Right cardiac atrium (tissue), 5 donors: ENCODE data around the gene CALCOCO1. TPM values are rescaled to one million over a fixed set of nuclear protein-coding genes. Genes with fewer than 3 reads are reported as not detected.
"Not testable (repeated sequence)": the region's sequence is repeated elsewhere in the genome, so short reads cannot be mapped to it uniquely, and the experiment has no call there.

Experiments used
- ATAC-seq, 2 donors: fragments of 200-7000 bp; cut with Tn5 transposase; one replicate each; pipeline versions ENCODE4 v1.8.0 to v1.9.1; 2020; ENCODE audit warnings: moderate library complexity in 2 of 2, mild to moderate bottlenecking in 1 of 2
- DNase-seq, 3 donors: peaks; one replicate each; pipeline ENCODE4 v3.0.0-alpha.2; 2020
- H3K27ac ChIP-seq: one replicate; pipeline ENCODE4 v1.5.1; 2013; ENCODE audit warnings: mild to moderate bottlenecking, low read length, control low read depth, moderate library complexity
- H3K27me3 ChIP-seq: one replicate; pipeline ENCODE4 v1.6.1; 2013; ENCODE audit not compliant: control insufficient read depth, insufficient read depth
- H3K4me1 ChIP-seq: one replicate; pipeline ENCODE4 v1.6.1; 2013; ENCODE audit warnings: low read length; ENCODE audit not compliant: control insufficient read depth, insufficient read depth
- H3K4me3 ChIP-seq: one replicate; pipeline ENCODE4 v1.5.1; 2013; ENCODE audit warnings: low read length, control low read depth
- H3K9me3 ChIP-seq: one replicate; pipeline ENCODE4 v1.6.1; 2013; ENCODE audit warnings: low read length; ENCODE audit not compliant: control insufficient read depth
- WGBS: extraction: QIAGEN DNeasy Blood & Tissue Kit; methylation state at CpG from one replicate; pipeline ENCODE4 v1.1.7; 2013; 5-methylcytosine and 5-hydroxymethylcytosine counted together
- intact Hi-C, 4 donors: fragments of 100-400 bp; cut with DNase I; formaldehyde crosslinking; loops; one replicate each; pipeline versions ENCODE4 v1.11.0 to v1.14.0; 2022 to 2023
- polyA plus RNA-seq: library from polyadenylated mRNA; stranded (reverse); fragments of 200-250 nt; gene quantifications from one replicate; pipeline ENCODE4 v1.2.3, GENCODE V29; 2013
- total RNA-seq, 4 donors: library from RNA; stranded (reverse); fragmentation: NEBNext Ultra II Directional; extraction: Animal tissue kit (Norgen Biotek cat#: 25700); gene quantifications; one replicate each; pipeline ENCODE4 v1.2.1, GENCODE V29; 2021
- donor health status: healthy with polysubstance abuse.
- donor health status: DM: no; HTN: yes; CAD: no.
- donor health status: DM: no; HTN: no; CAD: no.
- donor health status: DM: no; HTN: yes; CAD: no; lungs with severe emphysema.
- donor health status: DM: yes; HTN: yes; CAD: no.

The CALCOCO1 gene
- total and polyA plus RNA-seq, 5 donors: 121 to 247 (median 197) TPM

DNA sequence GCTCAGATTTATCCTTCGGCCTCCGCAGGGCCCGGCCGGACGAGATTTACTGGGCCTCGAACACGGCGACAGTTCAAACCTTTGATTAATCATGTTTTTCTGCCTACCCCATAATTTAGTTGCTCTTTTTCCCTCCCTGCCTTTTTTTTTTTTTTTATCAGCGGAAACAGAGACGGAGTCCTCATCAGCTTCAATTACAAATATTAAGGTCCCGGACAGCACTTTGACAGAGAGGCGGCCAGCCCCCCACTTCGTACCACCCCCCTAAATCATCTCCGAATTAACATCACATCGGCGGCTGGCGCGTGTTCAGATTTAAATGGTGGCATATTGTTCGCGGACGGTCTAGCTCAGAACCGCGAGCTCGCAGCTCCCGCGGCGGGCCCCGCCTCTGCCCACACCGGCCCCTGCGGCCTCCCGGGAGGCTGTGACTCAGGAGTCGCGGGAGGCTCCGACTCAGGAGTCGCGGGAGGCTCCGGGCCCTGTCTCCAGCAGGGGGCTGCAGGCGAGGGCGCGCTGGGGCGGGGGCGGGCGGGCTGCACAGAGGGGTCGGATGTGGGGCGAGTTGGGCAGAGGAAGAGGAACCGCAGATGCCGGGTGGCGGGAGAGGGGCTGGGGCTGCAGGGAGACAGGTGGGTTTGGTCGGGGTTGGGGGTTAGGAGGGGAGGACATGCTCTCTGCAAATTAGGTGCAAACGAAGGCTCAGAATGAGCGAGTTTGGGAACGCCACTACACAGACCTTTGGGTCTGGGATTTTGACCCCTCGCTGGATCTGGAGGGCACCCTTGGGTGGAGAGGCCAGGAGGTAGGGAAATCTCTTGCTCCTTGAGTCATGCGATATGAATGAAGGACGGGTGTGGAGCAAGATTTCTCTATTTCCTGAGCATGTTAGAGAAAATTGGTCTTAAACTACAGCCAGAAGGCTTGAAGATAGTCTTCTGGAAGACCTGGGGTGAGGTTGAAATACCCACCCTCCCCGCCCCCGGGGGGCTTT is 31.8 kb downstream of the CALCOCO1 start:
- no peaks in the 10 kb centered on the region for H3K27me3 ChIP-seq
- 5% methylated on average over 57 of the region's 57 CpGs for WGBS
- no peak overlapping the region for H3K27ac ChIP-seq
- peak overlapping the region; percentile 65 for H3K4me3 ChIP-seq
- no peaks in the 10 kb centered on the region for H3K9me3 ChIP-seq
- peaks cover 4% of the 10 kb centered on the region for H3K4me1 ChIP-seq
- DNase-seq (peak; percentile 39 to 75 (median 74)), ATAC-seq (peak; percentile 56 to 76)
- intact Hi-C loops: no loop called here

DNA sequence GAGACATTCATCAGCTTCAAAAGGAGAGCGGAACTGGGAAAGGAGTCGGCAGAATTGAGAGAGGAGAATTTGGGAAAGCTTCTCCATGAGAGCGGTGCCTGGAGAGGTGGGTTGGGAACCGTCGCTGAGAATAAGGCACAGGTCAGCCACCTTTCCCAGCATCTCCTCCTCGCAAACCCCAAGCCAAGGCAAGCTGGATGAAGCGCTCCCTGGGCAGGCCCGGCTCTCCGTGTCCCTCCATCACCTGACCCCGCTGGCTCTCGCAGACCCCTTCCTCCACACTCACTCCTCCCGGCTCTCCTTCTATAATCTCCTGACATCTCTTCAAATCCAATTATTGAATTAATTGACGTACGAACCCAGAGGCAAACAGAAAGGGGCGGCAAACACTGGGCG is 32.5 kb downstream of the CALCOCO1 start:
- Histone ChIP-seq H3K27ac (no peak overlapping the region), H3K4me1 (peaks cover 4% of the 10 kb centered on the region), H3K9me3 (no peaks in the 10 kb centered on the region), H3K4me3 (no peak overlapping the region), H3K27me3 (no peaks in the 10 kb centered on the region)
- DNase-seq: no peak
- ATAC-seq: no peak
- intact Hi-C loops: no loop called here
- 52% methylated on average over 16 of the region's 16 CpGs for WGBS

DNA sequence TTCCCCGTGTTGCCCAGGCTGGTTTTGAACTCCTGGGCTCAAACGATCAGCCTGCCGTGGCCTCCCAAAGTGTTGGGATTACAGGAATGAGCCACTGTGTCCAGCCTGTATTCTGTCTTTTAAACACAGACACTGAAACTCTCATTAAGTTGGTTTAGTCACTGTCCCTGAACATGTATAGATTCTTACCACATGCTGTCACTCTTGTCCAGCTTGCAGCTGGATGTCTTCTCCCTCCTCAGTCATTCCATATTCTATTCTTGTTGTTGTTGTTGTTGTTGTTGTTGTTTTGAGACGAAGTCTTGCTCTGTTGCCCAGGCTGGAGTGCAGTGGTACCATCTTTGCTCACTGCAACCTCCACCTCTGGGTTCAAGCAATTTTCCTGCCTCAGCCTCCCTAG is 39.1 kb downstream of the CALCOCO1 start:
- intact Hi-C loops: no loop called here
- WGBS: 86% methylated on average over 4 of the region's 4 CpGs
- no peak for ATAC-seq

DNA sequence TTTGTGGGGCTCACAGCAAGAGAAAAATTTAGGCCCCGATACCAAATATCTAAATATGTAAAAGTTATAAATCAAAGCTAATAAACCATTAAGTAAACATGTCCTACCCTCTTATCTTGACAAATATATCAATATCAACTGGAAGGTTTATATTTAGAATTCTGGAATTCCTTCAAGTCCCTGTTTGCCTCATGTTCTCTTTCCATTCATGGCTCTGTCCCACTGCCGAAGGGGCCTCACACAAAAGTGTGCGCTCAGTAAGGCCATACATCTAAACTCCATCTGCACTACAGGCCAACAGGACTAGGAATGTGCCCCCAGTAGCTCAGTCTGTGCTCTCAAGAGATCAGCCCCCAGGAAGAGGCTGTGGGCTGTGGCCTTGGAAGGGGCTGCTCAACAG is 40.8 kb downstream of the CALCOCO1 start:
- H3K4me1 ChIP-seq: no peaks in the 10 kb centered on the region
- no peaks in the 10 kb centered on the region for H3K9me3 ChIP-seq
- ATAC-seq: peak in 1 of 2 donors; percentile 22
- no peaks in the 10 kb centered on the region for H3K27me3 ChIP-seq
- 80% methylated on average over 3 of the region's 3 CpGs for WGBS
- no peak overlapping the region for H3K4me3 ChIP-seq
- H3K27ac ChIP-seq: no peak overlapping the region
- intact Hi-C loops: no loop called here
- DNase-seq: no peak

More for the DNA sequence above, 39.1 kb downstream of the CALCOCO1 start:
- H3K27me3 ChIP-seq: no peaks in the 10 kb centered on the region
- H3K4me1 ChIP-seq: no peaks in the 10 kb centered on the region
- no peaks in the 10 kb centered on the region for H3K9me3 ChIP-seq
- DNase-seq: no peak
- no peak overlapping the region for H3K27ac ChIP-seq
- H3K4me3 ChIP-seq: no peak overlapping the region

DNA sequence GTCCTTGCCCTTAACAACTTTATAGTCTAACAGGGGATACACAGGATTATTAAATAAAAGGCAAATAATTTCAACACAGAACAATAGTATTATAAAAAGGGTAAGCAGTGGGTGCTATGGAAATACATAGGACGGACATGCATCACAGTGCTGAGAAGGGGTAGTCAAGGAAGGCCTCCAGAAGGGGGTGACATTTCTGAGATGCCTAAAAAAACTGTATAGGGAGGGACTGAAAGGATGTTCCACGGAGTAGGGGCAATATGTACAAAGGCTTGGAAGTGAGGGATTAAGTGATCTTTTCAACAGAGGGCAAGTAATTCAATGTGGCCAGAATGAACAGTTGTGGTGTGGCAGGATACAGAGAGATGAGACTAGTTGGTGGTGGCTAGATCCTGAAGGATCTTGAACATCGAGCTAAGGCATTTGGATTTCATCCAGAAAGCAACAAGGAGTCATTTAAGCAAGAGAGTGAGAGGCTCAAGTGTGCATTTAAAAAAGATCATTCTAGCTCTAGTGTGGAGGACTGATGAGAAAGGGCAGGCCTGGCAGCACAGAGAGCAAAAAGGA is 42.5 kb downstream of the CALCOCO1 start:
- 77% methylated on average over 3 of the region's 3 CpGs for WGBS
- no peak for DNase-seq
- Histone ChIP-seq H3K27me3 (no peaks in the 10 kb centered on the region), H3K4me1 (no peaks in the 10 kb centered on the region), H3K4me3 (no peak overlapping the region), H3K9me3 (no peaks in the 10 kb centered on the region), H3K27ac (no peak overlapping the region)
- intact Hi-C loops: no loop called here
- ATAC-seq: no peak

DNA sequence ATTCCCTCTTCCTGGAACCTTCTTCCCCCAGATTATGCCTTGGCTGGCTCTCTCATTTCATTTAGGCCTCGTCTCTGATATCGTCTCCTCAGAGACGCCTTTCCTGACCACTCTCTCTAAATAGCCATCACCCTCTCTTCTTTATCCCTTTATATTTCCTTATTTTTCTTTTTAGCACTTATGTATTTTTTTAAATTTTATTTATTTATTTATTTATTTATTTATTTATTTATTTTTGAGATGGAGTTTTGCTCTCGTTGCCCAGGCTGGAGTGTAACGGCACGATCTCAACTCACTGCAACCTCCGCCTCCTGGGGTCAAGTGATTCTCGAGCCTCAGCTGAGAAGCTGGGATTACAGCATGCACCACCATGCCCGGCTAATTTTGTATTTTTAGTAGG is 43.3 kb downstream of the CALCOCO1 start:
- no peaks in the 10 kb centered on the region for H3K4me1 ChIP-seq
- WGBS: 89% methylated on average over 9 of the region's 9 CpGs
- no peak overlapping the region for H3K27ac ChIP-seq
- intact Hi-C loops: no loop called here
- H3K27me3 ChIP-seq: no peaks in the 10 kb centered on the region
- no peaks in the 10 kb centered on the region for H3K9me3 ChIP-seq
- DNase-seq: no peak
- ATAC-seq: no peak
- no peak overlapping the region for H3K4me3 ChIP-seq

DNA sequence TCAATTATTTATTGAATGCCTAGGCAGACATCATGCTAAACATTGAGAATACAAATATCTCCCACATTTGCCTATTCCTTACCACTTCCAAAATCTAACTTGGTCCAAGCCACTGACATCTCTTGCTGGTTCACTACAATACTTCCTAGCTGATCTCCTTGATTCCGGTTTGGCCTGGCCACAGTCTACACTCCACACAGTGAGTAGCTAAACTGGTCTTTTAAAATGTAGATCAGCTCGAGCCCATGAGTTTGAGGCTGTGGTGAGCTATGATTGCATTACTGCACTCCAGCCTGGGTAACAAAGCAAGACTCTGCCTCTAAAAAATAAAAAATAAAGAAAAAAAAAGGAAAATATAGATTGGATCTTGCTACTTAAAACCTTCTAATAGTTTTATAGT is 43.8 kb downstream of the CALCOCO1 start:
- ATAC-seq (no peak), DNase-seq (no peak)
- WGBS: 90% methylated on average over 2 of the region's 2 CpGs
- Histone ChIP-seq H3K4me3 (no peak overlapping the region), H3K27ac (no peak overlapping the region), H3K9me3 (no peaks in the 10 kb centered on the region), H3K4me1 (no peaks in the 10 kb centered on the region), H3K27me3 (no peaks in the 10 kb centered on the region)
- intact Hi-C loops: no loop called here

DNA sequence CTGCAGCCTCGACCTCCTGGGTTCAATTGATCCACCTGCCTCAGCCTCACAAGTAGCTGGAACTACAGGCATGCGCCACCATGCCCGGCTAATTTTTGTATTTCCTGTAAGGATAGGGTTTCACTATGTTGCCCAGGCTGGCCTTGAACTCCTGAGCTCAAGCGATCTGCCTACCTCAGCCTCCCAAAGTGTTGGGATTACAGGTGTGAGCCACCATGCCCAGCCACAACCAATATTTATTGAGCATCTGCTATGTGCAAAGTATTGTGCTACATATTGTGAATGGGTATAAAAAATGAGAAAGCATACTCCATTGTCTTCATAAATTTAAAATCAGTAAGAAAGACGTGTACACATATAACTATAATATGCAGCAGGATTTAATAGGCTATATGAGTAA is 47.2 kb downstream of the CALCOCO1 start:
- H3K27me3 ChIP-seq, H3K4me3 ChIP-seq, ATAC-seq, H3K27ac ChIP-seq, DNase-seq, H3K9me3 ChIP-seq, intact Hi-C loops, H3K4me1 ChIP-seq: not testable (repeated sequence)
- WGBS: 93% methylated on average over 5 of the region's 5 CpGs

DNA sequence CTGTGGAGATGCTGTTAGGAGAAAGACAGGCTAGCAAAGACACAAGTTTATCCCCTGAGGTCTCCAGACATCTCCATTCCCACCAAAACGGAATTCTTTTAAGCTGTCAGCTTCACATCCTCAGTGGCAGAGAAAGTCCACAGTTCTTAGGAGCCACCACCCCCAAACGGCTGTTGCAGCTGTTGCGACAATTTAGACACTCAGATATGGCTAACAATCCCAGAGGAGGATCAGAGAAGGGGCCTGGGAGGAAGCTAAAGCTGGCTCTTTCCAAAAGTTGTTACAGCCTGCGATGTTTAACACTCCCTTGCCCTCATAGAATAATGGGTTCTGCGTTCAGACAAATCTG is 49.5 kb downstream of the CALCOCO1 start:
- peak overlapping the region; percentile 96 for H3K27ac ChIP-seq
- no peaks in the 10 kb centered on the region for H3K9me3 ChIP-seq
- no peak for DNase-seq
- 40% methylated on average over 5 of the region's 5 CpGs for WGBS
- intact Hi-C loops: loop anchor here (5.0 to 10.0 kb wide), 5 partner anchors 50 to 135 kb away; partner anchors contain the start of gene ATF7 (in 2 of the 4)
- H3K4me1 ChIP-seq: no peaks in the 10 kb centered on the region
- H3K27me3 ChIP-seq: no peaks in the 10 kb centered on the region
- H3K4me3 ChIP-seq: peak overlapping the region; percentile 56
- no peak for ATAC-seq

DNA sequence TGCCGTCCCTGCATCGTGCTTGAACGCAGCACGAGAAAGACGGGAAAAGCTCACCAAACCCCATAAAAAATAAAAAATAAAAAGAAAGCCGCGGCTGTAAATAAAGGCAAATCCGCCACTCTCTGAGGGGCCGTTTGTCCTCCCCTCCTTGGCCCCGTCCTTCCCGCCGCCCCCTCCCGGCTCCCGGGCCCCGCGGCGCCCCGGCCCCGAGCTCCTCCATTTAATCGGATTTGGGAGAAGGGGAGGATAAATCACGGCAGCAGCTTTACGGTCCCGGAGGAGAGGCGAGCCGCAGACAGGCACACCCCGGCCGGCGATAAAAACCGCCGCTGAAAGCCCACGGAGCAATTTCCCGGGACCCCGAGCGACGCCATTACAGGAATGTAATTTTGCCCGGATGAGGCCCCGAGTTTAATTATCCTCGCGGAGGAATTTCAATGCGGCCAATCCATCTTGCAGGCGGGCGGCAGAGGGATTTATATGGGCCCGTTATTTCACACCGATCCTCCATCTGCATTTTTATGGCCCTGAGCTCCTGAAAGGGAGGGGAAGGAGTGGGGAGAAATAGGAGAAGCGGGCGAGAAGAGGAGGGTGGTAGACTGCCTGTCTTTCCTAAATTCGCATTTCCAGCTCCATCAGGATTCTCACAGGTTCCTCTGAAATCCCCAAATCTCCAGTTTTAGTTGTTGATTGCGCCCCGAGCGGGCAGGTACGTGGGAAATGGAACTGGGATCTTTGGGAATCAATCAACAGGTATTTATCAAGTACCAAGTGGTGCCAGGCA is 50.0 kb downstream of the CALCOCO1 start:
- Histone ChIP-seq H3K27ac (peak overlapping the region; percentile 96), H3K4me1 (no peaks in the 10 kb centered on the region), H3K4me3 (peak overlapping the region; percentile 56), H3K27me3 (no peaks in the 10 kb centered on the region), H3K9me3 (no peaks in the 10 kb centered on the region)
- DNase-seq: peak; percentile 26 to 76 (median 65)
- peak; percentile 0 to 2 for ATAC-seq
- intact Hi-C loops: loop anchor here (5.0 to 10.0 kb wide), 5 partner anchors 50 to 135 kb away; partner anchors contain the start of gene ATF7 (in 2 of the 4)
- 7% methylated on average over 51 of the region's 51 CpGs for WGBS
